Psoas muscle (tissue), 8 donors: ENCODE results near the gene DDR1. TPM values are rescaled to one million over a fixed set of nuclear protein-coding genes. Genes with fewer than 3 reads are reported as not detected.
"Not testable (repeated sequence)": the region's sequence is repeated elsewhere in the genome, so short reads cannot be mapped to it uniquely, and the experiment has no call there.

ENCODE experiments used
- ATAC-seq, 4 donors: fragments of 200-7000 bp; cut with Tn5 transposase; one replicate each; pipeline ENCODE4 v1.9.1; 2020; ENCODE audit warnings: moderate library complexity in 3 of 4, mild to moderate bottlenecking in 2 of 4
- DNase-seq, 2 donors: peaks; one replicate each; pipeline ENCODE4 v3.0.0-alpha.2; 2020
- H3K27ac ChIP-seq: fragments of 200-600 bp; one replicate; pipeline ENCODE4 v1.8.0; 2022
- H3K27me3 ChIP-seq, 3 donors: fragments of 200-600 bp in 1 of 3; one replicate each; pipeline versions ENCODE4 v1.6.1 to v1.8.0; 2013 to 2022; ENCODE audit warnings: low read length in 2 of 3, mild to moderate bottlenecking in 2 of 3, moderate library complexity in 1 of 3; ENCODE audit not compliant: insufficient read depth in 3 of 3
- H3K36me3 ChIP-seq, 2 donors: fragments of 200-600 bp in 1 of 2; one replicate each; pipeline versions ENCODE4 v1.6.1 to v1.8.0; 2013 to 2022; ENCODE audit warnings: low read depth in 1 of 2, mild to moderate bottlenecking in 1 of 2, moderate library complexity in 1 of 2; ENCODE audit not compliant: insufficient read depth in 1 of 2
- H3K4me1 ChIP-seq: fragments of 200-600 bp; one replicate; pipeline ENCODE4 v1.8.0; 2022
- H3K4me3 ChIP-seq: fragments of 200-600 bp; one replicate; pipeline ENCODE4 v1.8.0; 2022; ENCODE audit warnings: mild to moderate bottlenecking
- H3K9me3 ChIP-seq: fragments of 200-600 bp; one replicate; pipeline ENCODE4 v1.8.0; 2022
- WGBS, 3 donors: extraction: QIAGEN DNeasy Blood & Tissue Kit; methylation state at CpG; one replicate each; pipeline versions ENCODE4 v1.1.6 to v1.1.7; 2013; 5-methylcytosine and 5-hydroxymethylcytosine counted together
- intact Hi-C, 2 donors: fragments of 100-400 bp; cut with DNase I; formaldehyde crosslinking; loops; one replicate each; pipeline versions ENCODE4 v1.11.0 to v1.14.2; 2022
- polyA plus RNA-seq, 3 donors: library from polyadenylated mRNA; stranded (reverse); fragments of 200-250 nt; gene quantifications; one replicate each; pipeline ENCODE4 v1.2.3, GENCODE V29; 2013
- total RNA-seq, 4 donors: library from RNA; stranded (reverse); fragmentation: NEBNext Ultra II Directional in 2 of 4; extraction: Animal tissue kit (Norgen Biotek cat#: 25700) in 2 of 4; gene quantifications; one replicate each; pipeline versions ENCODE4 v1.2.1 to v1.2.4, GENCODE V29; 2021 to 2023
- TF ChIP-seq, protein P1 (sequence below): fragments of 200-600 bp; IDR thresholded peaks from one replicate; pipeline ENCODE4 v1.8.0; 2022; ENCODE audit warnings: antibody characterized with exemption
- donor health status: healthy with polysubstance abuse.
- donor health status: DM: no; HTN: no; CAD: no; lungs with moderate emphysema.
- donor health status: Bipolar disorder and iron deficiency.
- donor health status: healthy.
- donor health status: DM: yes; HTN: yes; CAD: no.
- donor health status: DM: no; HTN: no; CAD: no.
- donor health status: DM: no; HTN: no; CAD: no.
- donor health status: DM: yes; HTN: yes; CAD: no.

Gene DDR1
- total and polyA plus RNA-seq, 7 donors, result 2.2 to 129 (median 26.3) TPM

DNA sequence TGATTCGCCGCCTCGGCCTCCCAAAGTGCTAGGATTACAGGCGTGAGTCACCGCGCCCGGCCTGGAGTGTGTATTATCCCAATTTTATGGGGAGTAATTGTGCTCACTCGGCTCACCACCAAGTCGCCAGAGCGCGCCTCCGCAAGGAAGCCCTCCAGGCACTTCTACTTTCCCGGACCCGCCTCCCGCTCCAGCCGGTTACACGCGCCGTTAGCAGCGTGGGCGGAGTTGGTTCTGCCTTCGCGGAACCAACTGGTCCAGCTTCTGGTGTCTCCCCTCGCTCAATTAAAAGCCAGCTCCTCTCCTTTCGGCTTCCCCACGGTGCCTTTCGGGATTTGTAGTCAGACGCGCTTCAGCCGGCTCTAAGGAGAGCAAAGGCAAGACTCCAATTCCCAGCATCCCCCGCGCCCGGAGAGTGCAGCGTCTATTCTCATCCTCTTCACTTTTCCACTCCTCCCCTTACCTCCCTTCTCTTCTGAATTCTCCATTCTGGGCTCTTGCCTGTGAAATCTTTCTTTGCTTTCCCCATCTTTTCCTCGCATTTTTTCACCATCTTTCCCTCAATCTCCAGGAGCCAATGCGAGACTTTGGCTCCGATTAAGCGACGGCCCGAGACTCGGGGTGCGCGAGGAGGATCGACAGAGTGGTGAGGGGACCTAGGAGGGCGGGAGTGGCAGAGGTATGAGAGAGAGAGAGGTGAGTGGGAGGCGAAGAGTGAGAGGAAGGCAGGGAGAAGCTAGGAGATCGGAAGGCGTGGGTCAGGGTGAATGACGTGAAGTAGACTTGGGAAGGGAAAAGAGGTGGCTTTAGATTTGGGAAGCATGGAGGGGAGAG is 23.7 kb downstream of the DDR1 start, which contains the start of gene GTF2H4:
TSS of gene GTF2H4 (plus strand) at position 450 of the 834 bp plus-strand sequence.
- Histone ChIP-seq H3K9me3 (no peaks in the 10 kb centered on the region), H3K27me3 (no peaks in the 10 kb centered on the region), H3K36me3 (peaks cover 4 to 36% of the 10 kb centered on the region in 2 donors), H3K27ac (peak within 1 kb of the TSS; percentile 74), H3K4me1 (peaks cover 9% of the 10 kb centered on the region), H3K4me3 (peak within 1 kb of the TSS; percentile 84)
- WGBS, 3 donors, result 0 to 1% (median 1%) methylated on average over 49 of the region's 49 CpGs
- ATAC-seq (peak; percentile 93 to 98 (median 97)), DNase-seq (peak; percentile 96 to 98)
- TF ChIP-seq, protein P1, sequence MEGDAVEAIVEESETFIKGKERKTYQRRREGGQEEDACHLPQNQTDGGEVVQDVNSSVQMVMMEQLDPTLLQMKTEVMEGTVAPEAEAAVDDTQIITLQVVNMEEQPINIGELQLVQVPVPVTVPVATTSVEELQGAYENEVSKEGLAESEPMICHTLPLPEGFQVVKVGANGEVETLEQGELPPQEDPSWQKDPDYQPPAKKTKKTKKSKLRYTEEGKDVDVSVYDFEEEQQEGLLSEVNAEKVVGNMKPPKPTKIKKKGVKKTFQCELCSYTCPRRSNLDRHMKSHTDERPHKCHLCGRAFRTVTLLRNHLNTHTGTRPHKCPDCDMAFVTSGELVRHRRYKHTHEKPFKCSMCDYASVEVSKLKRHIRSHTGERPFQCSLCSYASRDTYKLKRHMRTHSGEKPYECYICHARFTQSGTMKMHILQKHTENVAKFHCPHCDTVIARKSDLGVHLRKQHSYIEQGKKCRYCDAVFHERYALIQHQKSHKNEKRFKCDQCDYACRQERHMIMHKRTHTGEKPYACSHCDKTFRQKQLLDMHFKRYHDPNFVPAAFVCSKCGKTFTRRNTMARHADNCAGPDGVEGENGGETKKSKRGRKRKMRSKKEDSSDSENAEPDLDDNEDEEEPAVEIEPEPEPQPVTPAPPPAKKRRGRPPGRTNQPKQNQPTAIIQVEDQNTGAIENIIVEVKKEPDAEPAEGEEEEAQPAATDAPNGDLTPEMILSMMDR, result no peak
- intact Hi-C loops, result no loop called here

- intact Hi-C loops, result no loop called here
- peak overlapping the region; percentile 84 for H3K4me3 ChIP-seq
- H3K9me3 ChIP-seq, result no peaks in the 10 kb centered on the region
- no peak for DNase-seq
- no peak for ATAC-seq
- WGBS, 3 donors, result 25 to 33% (median 27%) methylated on average over 2 of the region's 2 CpGs
- TF ChIP-seq, protein P1, result no peak
- no peaks in the 10 kb centered on the region for H3K27me3 ChIP-seq
- H3K4me1 ChIP-seq, result peaks cover 14% of the 10 kb centered on the region
- H3K36me3 ChIP-seq, result peaks cover 4 to 36% of the 10 kb centered on the region in 2 donors
- peak overlapping the region; percentile 74 for H3K27ac ChIP-seq
These were observed 24.4 kb downstream of the DDR1 start for GRCh38 chr6:30908700-30909099.

DNA sequence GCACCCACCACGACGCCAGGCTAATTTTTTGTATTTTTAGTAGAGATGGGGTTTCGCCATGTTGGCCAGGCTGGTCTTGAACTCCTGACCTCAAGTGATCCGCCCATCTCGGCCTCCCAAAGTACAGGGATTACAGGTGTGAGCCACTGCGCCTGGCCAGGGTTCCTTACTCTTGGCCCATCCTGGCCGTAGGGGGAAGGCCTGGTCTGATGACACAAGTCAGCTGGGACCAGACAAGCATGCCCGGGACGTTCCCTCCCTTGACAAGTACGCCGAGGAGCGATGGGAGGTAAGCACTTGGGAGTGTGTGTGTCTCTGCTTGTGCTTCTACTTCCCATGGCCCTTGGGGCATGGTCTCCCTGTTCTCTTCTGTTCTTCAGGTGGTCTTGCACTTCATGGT is 26.2 kb downstream of the DDR1 start:
- not testable (repeated sequence) for DNase-seq, H3K9me3 ChIP-seq, H3K4me3 ChIP-seq, H3K27ac ChIP-seq, H3K27me3 ChIP-seq, ATAC-seq
- 89 to 91% (median 91%) methylated on average over 12 of the region's 12 CpGs for WGBS, 3 donors
- intact Hi-C loops, result loop anchor here in 1 of 2 donors (10.0 kb wide), 1 partner anchor 134 kb away; no protein-coding TSS in a partner anchor
- H3K4me1 ChIP-seq, result peaks cover 23% of the 10 kb centered on the region
- H3K36me3 ChIP-seq, result peaks cover 4 to 36% of the 10 kb centered on the region in 2 donors

DNA sequence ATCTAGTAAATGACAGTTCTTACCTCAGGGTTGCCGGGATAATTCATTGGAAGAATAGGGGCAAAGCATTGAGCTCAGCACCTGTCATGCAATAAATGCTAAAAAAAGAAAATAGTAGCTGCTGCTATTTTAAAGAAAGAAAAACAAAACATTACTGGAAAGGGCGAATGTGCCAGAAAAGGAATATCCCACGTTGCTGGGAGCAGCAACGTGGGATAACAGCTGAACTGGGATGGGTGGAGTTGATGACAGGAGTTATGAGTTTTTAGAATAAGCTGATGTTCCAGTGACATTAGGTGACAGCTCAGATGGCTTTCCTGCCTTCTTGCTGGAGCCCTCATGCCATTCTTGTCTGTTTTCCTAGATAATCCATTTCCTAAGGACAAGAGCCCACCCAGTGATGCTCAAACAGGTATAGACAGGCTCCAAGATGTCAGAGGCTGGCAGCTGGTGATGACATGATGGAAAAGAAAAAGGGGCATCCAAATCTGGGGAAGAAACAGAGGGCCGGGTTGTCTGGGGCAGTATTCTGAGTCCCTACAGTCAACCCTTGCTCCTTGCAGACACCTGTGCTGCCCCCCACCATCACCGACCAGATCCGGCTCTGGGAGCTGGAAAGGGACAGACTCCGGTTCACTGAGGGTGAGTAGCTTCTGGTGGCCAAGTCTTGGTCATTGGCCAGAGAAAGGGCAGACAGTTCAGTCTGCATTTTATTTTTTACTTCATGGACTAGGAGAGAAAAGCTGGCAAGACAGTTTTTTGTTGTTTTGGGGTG is 28.6 kb downstream of the DDR1 start:
- WGBS, 3 donors, result 49 to 63% (median 51%) methylated on average over 8 of the region's 8 CpGs
- peaks cover 4 to 55% of the 10 kb centered on the region in 2 donors for H3K36me3 ChIP-seq
- DNase-seq (no peak), ATAC-seq (no peak)
- no peaks in the 10 kb centered on the region for H3K9me3 ChIP-seq
- peak overlapping the region; percentile 92 for H3K27ac ChIP-seq
- H3K4me1 ChIP-seq, result peaks cover 30% of the 10 kb centered on the region
- peak overlapping the region; percentile 75 for H3K4me3 ChIP-seq
- intact Hi-C loops, result loop anchor here in 1 of 2 donors (1.0 to 10.0 kb wide), 2 partner anchors 85 to 132 kb away; no protein-coding TSS in a partner anchor
- no peaks in the 10 kb centered on the region for H3K27me3 ChIP-seq
- TF ChIP-seq, protein P1, result no peak

- peaks cover 28% of the 10 kb centered on the region for H3K4me1 ChIP-seq
- ATAC-seq, result peak in 3 of 4 donors; percentile 58 to 68 (median 63)
- H3K36me3 ChIP-seq, result peaks cover 4 to 62% of the 10 kb centered on the region in 2 donors
- intact Hi-C loops, result loop anchor here (1.0 to 10.0 kb wide), 5 partner anchors 85 to 173 kb away; no protein-coding TSS in a partner anchor
- WGBS, 3 donors, result 1 to 2% (median 2%) methylated on average over 31 of the region's 31 CpGs
- H3K27ac ChIP-seq, result peak overlapping the region; percentile 92
- TF ChIP-seq, protein P1, result no peak
- no peaks in the 10 kb centered on the region for H3K27me3 ChIP-seq
- peak overlapping the region; percentile 75 for H3K4me3 ChIP-seq
- no peaks in the 10 kb centered on the region for H3K9me3 ChIP-seq
- DNase-seq, result no peak
These were observed 29.4 kb downstream of the DDR1 start for GRCh38 chr6:30913721-30914075.
